ENCODE measurements around the gene ATP9A.

ATP9A gene

GRCh38 chr20:51610761-51611624 lies 157.2 kb downstream of the ATP9A start:
- 89% methylated on average over 10 to 14 of the region's 16 CpGs for WGBS, 2 experiments (ENCODE audit: insufficient coverage in 2 of 2)
- Histone ChIP-seq H3K27ac (ENCODE audit: low read depth, low read length, severe bottlenecking) (no peak overlapping the region), H3K4me3 (ENCODE audit: extremely low read depth, insufficient read depth, low read length, poor library complexity, severe bottlenecking) (no peak overlapping the region), H3K36me3 (ENCODE audit: control insufficient read depth, insufficient read depth, low read length) (no peaks in the 10 kb centered on the region), H3K9me3 (ENCODE audit: control insufficient read depth, low read length) (no peaks in the 10 kb centered on the region), H3K4me1 (ENCODE audit: control insufficient read depth, insufficient read depth, low read length, poor library complexity, severe bottlenecking) (no peaks in the 10 kb centered on the region)

- Histone ChIP-seq H3K36me3 (ENCODE audit: control insufficient read depth, insufficient read depth, low read length) (no peaks in the 10 kb centered on the region), H3K27ac (ENCODE audit: low read depth, low read length, severe bottlenecking) (no peak overlapping the region), H3K9me3 (ENCODE audit: control insufficient read depth, low read length) (no peaks in the 10 kb centered on the region), H3K4me3 (ENCODE audit: extremely low read depth, insufficient read depth, low read length, poor library complexity, severe bottlenecking) (no peak overlapping the region), H3K4me1 (ENCODE audit: control insufficient read depth, insufficient read depth, low read length, poor library complexity, severe bottlenecking) (no peaks in the 10 kb centered on the region)
- WGBS, 2 experiments (ENCODE audit: insufficient coverage in 2 of 2) = 94 to 98% methylated on average over 6 to 8 of the region's 8 CpGs
These were observed 158.1 kb downstream of the ATP9A start for GRCh38 chr20:51610111-51610510.

GRCh38 chr20:51609251-51609650 lies 158.9 kb downstream of the ATP9A start:
- Histone ChIP-seq H3K4me3 (ENCODE audit: extremely low read depth, insufficient read depth, low read length, poor library complexity, severe bottlenecking) (no peak overlapping the region), H3K36me3 (ENCODE audit: control insufficient read depth, insufficient read depth, low read length) (no peaks in the 10 kb centered on the region), H3K4me1 (ENCODE audit: control insufficient read depth, insufficient read depth, low read length, poor library complexity, severe bottlenecking) (no peaks in the 10 kb centered on the region), H3K9me3 (ENCODE audit: control insufficient read depth, low read length) (no peaks in the 10 kb centered on the region), H3K27ac (ENCODE audit: low read depth, low read length, severe bottlenecking) (no peak overlapping the region)
- WGBS, 2 experiments (ENCODE audit: insufficient coverage in 2 of 2) = 97 to 99% methylated on average over 8 to 9 of the region's 9 CpGs

- Histone ChIP-seq H3K4me1 (ENCODE audit: control insufficient read depth, insufficient read depth, low read length, poor library complexity, severe bottlenecking) (no peaks in the 10 kb centered on the region), H3K36me3 (ENCODE audit: control insufficient read depth, insufficient read depth, low read length) (no peaks in the 10 kb centered on the region), H3K4me3 (ENCODE audit: extremely low read depth, insufficient read depth, low read length, poor library complexity, severe bottlenecking) (no peak overlapping the region), H3K9me3 (ENCODE audit: control insufficient read depth, low read length) (no peaks in the 10 kb centered on the region), H3K27ac (ENCODE audit: low read depth, low read length, severe bottlenecking) (no peak overlapping the region)
- 84 to 94% methylated on average over 2 of the region's 5 CpGs for WGBS, 2 experiments (ENCODE audit: insufficient coverage in 2 of 2)
These were observed 160.1 kb downstream of the ATP9A start for GRCh38 chr20:51608061-51608460.

- H3K4me1 ChIP-seq (ENCODE audit: control insufficient read depth, insufficient read depth, low read length, poor library complexity, severe bottlenecking) = no peaks in the 10 kb centered on the region
- no peak overlapping the region for H3K27ac ChIP-seq (ENCODE audit: low read depth, low read length, severe bottlenecking)
- no peak overlapping the region for H3K4me3 ChIP-seq (ENCODE audit: extremely low read depth, insufficient read depth, low read length, poor library complexity, severe bottlenecking)
- 53 to 91% methylated on average over 1 to 2 of the region's 2 CpGs for WGBS, 2 experiments (ENCODE audit: insufficient coverage in 2 of 2)
- no peaks in the 10 kb centered on the region for H3K36me3 ChIP-seq (ENCODE audit: control insufficient read depth, insufficient read depth, low read length)
- H3K9me3 ChIP-seq (ENCODE audit: control insufficient read depth, low read length) = no peaks in the 10 kb centered on the region
These were observed 161.0 kb downstream of the ATP9A start for GRCh38 chr20:51607170-51607569.

- H3K4me3 ChIP-seq (ENCODE audit: extremely low read depth, insufficient read depth, low read length, poor library complexity, severe bottlenecking) = no peak overlapping the region
- peaks cover 14% of the 10 kb centered on the region for H3K4me1 ChIP-seq (ENCODE audit: control insufficient read depth, insufficient read depth, low read length, poor library complexity, severe bottlenecking)
- no peaks in the 10 kb centered on the region for H3K9me3 ChIP-seq (ENCODE audit: control insufficient read depth, low read length)
- 94 to 97% methylated on average over 10 to 13 of the region's 14 CpGs for WGBS, 2 experiments (ENCODE audit: insufficient coverage in 2 of 2)
- no peaks in the 10 kb centered on the region for H3K36me3 ChIP-seq (ENCODE audit: control insufficient read depth, insufficient read depth, low read length)
- H3K27ac ChIP-seq (ENCODE audit: low read depth, low read length, severe bottlenecking) = no peak overlapping the region
These were observed 163.3 kb downstream of the ATP9A start for GRCh38 chr20:51604851-51605250.

GRCh38 chr20:51602131-51602530 lies 166.1 kb downstream of the ATP9A start:
- no peak overlapping the region for H3K4me3 ChIP-seq (ENCODE audit: extremely low read depth, insufficient read depth, low read length, poor library complexity, severe bottlenecking)
- WGBS, 2 experiments (ENCODE audit: insufficient coverage in 2 of 2) = 77 to 92% methylated on average over 2 to 4 of the region's 5 CpGs
- H3K9me3 ChIP-seq (ENCODE audit: control insufficient read depth, low read length) = no peaks in the 10 kb centered on the region
- H3K27ac ChIP-seq (ENCODE audit: low read depth, low read length, severe bottlenecking) = no peak overlapping the region
- H3K36me3 ChIP-seq (ENCODE audit: control insufficient read depth, insufficient read depth, low read length) = no peaks in the 10 kb centered on the region
- H3K4me1 ChIP-seq (ENCODE audit: control insufficient read depth, insufficient read depth, low read length, poor library complexity, severe bottlenecking) = peaks cover 22% of the 10 kb centered on the region

GRCh38 chr20:51600950-51601349 lies 167.2 kb downstream of the ATP9A start:
- no peaks in the 10 kb centered on the region for H3K9me3 ChIP-seq (ENCODE audit: control insufficient read depth, low read length)
- no peak overlapping the region for H3K4me3 ChIP-seq (ENCODE audit: extremely low read depth, insufficient read depth, low read length, poor library complexity, severe bottlenecking)
- no peaks in the 10 kb centered on the region for H3K36me3 ChIP-seq (ENCODE audit: control insufficient read depth, insufficient read depth, low read length)
- peak overlapping the region; percentile 82 for H3K27ac ChIP-seq (ENCODE audit: low read depth, low read length, severe bottlenecking)
- WGBS, 2 experiments (ENCODE audit: insufficient coverage in 2 of 2) = 93 to 97% methylated on average over 14 of the region's 14 CpGs
- H3K4me1 ChIP-seq (ENCODE audit: control insufficient read depth, insufficient read depth, low read length, poor library complexity, severe bottlenecking) = peaks cover 23% of the 10 kb centered on the region

- peaks cover 26% of the 10 kb centered on the region for H3K4me1 ChIP-seq (ENCODE audit: control insufficient read depth, insufficient read depth, low read length, poor library complexity, severe bottlenecking)
- WGBS, 2 experiments (ENCODE audit: insufficient coverage in 2 of 2) = 48 to 53% methylated on average over 6 to 7 of the region's 7 CpGs
- no peak overlapping the region for H3K4me3 ChIP-seq (ENCODE audit: extremely low read depth, insufficient read depth, low read length, poor library complexity, severe bottlenecking)
- H3K9me3 ChIP-seq (ENCODE audit: control insufficient read depth, low read length) = no peaks in the 10 kb centered on the region
- H3K27ac ChIP-seq (ENCODE audit: low read depth, low read length, severe bottlenecking) = peak overlapping the region; percentile 82
- no peaks in the 10 kb centered on the region for H3K36me3 ChIP-seq (ENCODE audit: control insufficient read depth, insufficient read depth, low read length)
These were observed 168.2 kb downstream of the ATP9A start for GRCh38 chr20:51600016-51600420.

GRCh38 chr20:51598556-51598955 lies 169.6 kb downstream of the ATP9A start:
- no peak overlapping the region for H3K4me3 ChIP-seq (ENCODE audit: extremely low read depth, insufficient read depth, low read length, poor library complexity, severe bottlenecking)
- no peak overlapping the region for H3K27ac ChIP-seq (ENCODE audit: low read depth, low read length, severe bottlenecking)
- no peaks in the 10 kb centered on the region for H3K9me3 ChIP-seq (ENCODE audit: control insufficient read depth, low read length)
- peaks cover 26% of the 10 kb centered on the region for H3K4me1 ChIP-seq (ENCODE audit: control insufficient read depth, insufficient read depth, low read length, poor library complexity, severe bottlenecking)
- no peaks in the 10 kb centered on the region for H3K36me3 ChIP-seq (ENCODE audit: control insufficient read depth, insufficient read depth, low read length)
- WGBS, 2 experiments (ENCODE audit: insufficient coverage in 2 of 2) = 93 to 95% methylated on average over 14 to 15 of the region's 15 CpGs
